ENCODE results near the gene ADCYAP1. TPM values are rescaled to one million over a fixed set of nuclear protein-coding genes. Genes with fewer than 3 reads are reported as not detected.

Gene ADCYAP1
- total RNA-seq, 1 donor from 2014 or later, result 0.19 TPM

GRCh38 chr18:955384-956066 lies 50.9 kb downstream of the ADCYAP1 start:
- no peak for TF ChIP-seq CTCF (IDR thresholded peaks at IDR 0.05; ENCODE audit: borderline replicate concordance)
- Histone ChIP-seq H3K27me3 (ENCODE audit: low read depth) (peaks cover 15% of the 10 kb centered on the region), H3K9me3 (replicated peaks) (no peaks in the 10 kb centered on the region), H3K4me3 (no peak overlapping the region), H3K27ac (replicated peaks) (no peak overlapping the region), H3K4me1 (no peaks in the 10 kb centered on the region), H3K36me3 (no peaks in the 10 kb centered on the region)
- no peak for DNase-seq
- intact Hi-C loops (cut with micrococcal nuclease), result no loop called here

GRCh38 chr18:957829-958228 lies 53.2 kb downstream of the ADCYAP1 start:
- no peaks in the 10 kb centered on the region for H3K36me3 ChIP-seq
- intact Hi-C loops (cut with micrococcal nuclease), result no loop called here
- TF ChIP-seq CTCF (IDR thresholded peaks at IDR 0.05; ENCODE audit: borderline replicate concordance), result no peak

GRCh38 chr18:959854-960253 lies 55.2 kb downstream of the ADCYAP1 start:
- no peak overlapping the region for H3K27ac ChIP-seq (replicated peaks)

More at GRCh38 chr18:957829-958228, 53.2 kb downstream of the ADCYAP1 start:
- H3K9me3 ChIP-seq (replicated peaks), result no peaks in the 10 kb centered on the region
- peaks cover 24% of the 10 kb centered on the region for H3K27me3 ChIP-seq (ENCODE audit: low read depth)
- H3K4me3 ChIP-seq, result no peak overlapping the region
- no peak overlapping the region for H3K27ac ChIP-seq (replicated peaks)
- H3K4me1 ChIP-seq, result peaks cover 4% of the 10 kb centered on the region
- DNase-seq, result no peak

More at GRCh38 chr18:959854-960253, 55.2 kb downstream of the ADCYAP1 start:
- Histone ChIP-seq H3K9me3 (replicated peaks) (no peaks in the 10 kb centered on the region), H3K4me1 (peaks cover 4% of the 10 kb centered on the region), H3K27me3 (ENCODE audit: low read depth) (peaks cover 21% of the 10 kb centered on the region), H3K4me3 (no peak overlapping the region), H3K36me3 (no peaks in the 10 kb centered on the region)
- intact Hi-C loops (cut with micrococcal nuclease), result no loop called here
- TF ChIP-seq CTCF (IDR thresholded peaks at IDR 0.05; ENCODE audit: borderline replicate concordance), result no peak
- DNase-seq, result no peak

Other genes with a start within 250 kb of the ADCYAP1 start
- gene TYMS, start 247.2 kb upstream of the ADCYAP1 start, total RNA-seq, result 3.1 TPM
- 24.4 TPM for gene ENOSF1, start 192.2 kb upstream of the ADCYAP1 start, total RNA-seq
- 21.7 TPM for gene YES1, start 92.6 kb upstream of the ADCYAP1 start, total RNA-seq